SW480 (cell line): ENCODE measurements around the gene FHAD1.
"Not testable (repeated sequence)": the region's sequence is repeated elsewhere in the genome, so short reads cannot be mapped to it uniquely, and the experiment has no call there.

Experiments
- DNase-seq: peaks from one replicate; pipeline ENCODE4 v3.0.0-alpha.2; 2016; ENCODE audit warnings: low spot score

FHAD1 gene

DNA sequence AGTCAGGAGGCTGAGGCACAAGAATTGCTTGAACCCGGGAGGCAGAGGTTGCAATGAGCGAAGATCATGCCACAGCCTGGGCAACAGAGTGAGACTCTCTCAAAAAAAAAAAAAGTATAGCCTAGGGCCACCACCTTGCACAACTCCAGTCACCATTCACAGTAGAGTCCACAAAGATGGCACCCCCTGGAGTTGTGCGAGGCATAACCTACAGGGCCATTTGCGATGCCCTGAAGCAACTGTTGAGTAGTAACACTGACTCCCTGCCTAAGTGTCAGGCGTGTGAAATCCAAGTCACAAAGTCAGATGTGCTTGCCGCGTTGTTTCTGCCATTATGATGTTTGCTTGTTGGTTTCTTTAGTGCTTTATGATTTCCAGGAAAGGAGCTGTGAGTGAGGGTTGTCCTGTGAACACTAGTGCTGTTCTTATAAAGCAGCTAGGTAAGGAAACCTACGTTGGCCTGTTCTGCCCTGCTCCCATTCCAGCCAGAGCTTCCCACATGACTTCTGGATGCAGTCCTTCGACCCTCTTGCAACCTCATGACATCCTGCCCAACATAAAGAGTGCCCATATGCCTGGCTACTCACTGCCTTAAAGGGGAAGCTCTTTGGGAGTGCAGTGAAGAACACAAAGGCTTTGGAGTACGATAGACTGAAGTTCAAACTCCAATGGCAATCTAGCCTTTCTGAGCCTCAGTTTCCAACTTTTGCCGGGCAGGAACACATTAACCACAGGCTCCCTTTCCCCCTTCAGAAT lies 29.8 kb downstream of the FHAD1 start:
- no peak for DNase-seq

DNA sequence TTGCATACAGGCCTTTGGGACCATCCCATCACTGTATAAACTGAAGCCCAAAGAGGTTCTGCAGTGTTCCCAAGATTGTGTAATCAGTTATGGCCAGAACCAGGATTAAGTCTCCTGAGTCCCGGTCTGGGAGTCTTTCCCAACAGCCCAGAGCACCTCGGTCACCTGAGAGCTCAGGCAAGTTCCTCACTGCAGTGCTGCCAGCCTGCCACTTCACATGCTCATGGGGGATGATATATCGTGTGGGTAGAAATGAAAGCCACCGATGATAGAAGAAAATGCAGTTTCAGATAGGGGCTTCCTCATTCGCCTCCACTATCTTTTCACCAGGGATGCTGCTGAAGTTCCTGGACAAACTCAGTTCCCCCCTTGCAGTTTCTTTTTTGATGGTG lies 30.4 kb downstream of the FHAD1 start:
- DNase-seq: no peak

DNA sequence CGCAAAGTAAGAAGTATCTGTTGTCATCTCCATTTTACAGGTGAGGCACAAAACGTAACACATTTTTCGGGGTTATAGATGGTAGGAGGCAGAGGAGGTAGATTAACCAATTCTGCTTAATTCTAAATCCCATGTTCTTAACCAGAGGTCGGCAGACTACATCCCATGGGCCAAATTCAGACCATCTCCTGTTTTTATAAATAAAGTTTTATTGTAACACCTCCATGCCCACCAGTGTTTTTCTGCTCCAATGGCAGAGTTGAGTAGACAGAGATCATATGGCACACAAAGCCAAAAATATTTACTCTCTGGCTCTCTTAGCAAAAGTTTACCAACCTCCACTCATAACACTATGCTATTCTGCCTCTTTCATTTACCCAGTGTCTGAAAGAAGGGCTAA lies 30.9 kb downstream of the FHAD1 start:
- no peak for DNase-seq

DNA sequence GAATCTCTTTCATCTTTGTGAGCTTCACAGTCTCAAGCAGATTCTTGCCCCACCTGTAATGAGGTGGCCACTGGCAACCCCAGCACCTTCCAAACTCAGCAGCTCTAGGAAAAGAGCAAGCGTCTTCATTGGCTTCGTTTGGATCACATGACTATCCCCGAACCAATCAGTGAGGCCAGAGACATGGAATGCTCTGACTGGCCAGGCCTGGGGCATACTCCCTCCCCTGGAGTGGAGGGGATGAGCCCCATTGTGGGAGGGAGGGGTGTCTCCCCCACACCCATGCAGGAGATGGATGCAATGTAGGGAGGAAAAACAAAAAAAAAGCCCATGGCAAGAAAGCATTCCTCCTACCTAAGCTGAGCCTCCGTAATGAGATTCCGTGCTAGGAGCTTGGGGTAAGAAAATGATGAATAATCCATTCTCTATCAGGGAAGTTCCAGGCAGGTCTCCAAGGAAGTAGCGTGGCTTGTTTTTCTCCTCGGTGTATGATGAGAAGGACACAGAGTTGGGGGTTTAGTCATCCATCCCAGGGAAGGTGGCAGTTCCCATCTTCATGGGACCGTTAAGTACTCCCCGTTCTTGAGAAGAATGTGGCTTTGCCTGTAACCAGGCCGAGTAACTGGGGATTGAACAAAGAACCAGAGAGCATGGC lies 32.7 kb downstream of the FHAD1 start:
- DNase-seq: no peak

DNA sequence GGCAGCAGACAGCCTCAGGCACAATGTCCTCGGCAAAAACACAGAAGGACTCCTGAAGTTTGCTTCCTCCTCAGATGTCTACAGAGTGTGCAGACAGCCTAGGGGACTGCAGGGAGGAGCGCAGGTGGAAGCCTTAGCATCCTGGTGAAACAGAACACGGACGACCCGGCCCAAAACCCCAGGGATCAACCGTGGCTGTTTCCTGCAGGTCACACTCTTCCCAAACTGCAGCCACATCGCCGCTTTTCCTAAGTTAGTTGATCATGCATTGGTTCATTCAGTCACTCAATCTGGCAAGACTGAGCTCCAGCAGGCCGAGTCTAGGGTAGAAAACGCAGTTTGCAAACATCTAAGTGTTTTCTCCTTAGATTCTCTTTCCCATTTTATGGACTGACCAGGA lies 33.4 kb downstream of the FHAD1 start:
- no peak for DNase-seq

DNA sequence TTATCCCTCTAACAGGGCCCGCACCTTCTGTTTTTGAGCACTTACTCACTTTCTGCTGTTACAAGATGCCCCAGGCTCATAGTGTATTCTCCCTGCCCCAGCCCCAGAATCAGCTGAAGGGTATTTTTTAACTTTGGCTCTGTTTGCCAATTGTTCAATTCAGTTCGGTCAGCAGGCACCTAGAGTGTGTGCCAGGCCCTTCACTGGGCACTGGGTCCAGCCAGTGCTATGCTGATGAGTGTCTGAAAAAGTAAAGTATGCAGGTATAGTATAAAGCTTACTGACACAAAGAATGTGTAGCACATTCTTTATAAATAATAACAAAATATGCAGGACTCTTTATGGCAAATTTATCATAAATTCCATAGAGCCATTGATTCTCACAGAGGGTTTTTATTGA lies 35.0 kb downstream of the FHAD1 start:
- DNase-seq: no peak

DNA sequence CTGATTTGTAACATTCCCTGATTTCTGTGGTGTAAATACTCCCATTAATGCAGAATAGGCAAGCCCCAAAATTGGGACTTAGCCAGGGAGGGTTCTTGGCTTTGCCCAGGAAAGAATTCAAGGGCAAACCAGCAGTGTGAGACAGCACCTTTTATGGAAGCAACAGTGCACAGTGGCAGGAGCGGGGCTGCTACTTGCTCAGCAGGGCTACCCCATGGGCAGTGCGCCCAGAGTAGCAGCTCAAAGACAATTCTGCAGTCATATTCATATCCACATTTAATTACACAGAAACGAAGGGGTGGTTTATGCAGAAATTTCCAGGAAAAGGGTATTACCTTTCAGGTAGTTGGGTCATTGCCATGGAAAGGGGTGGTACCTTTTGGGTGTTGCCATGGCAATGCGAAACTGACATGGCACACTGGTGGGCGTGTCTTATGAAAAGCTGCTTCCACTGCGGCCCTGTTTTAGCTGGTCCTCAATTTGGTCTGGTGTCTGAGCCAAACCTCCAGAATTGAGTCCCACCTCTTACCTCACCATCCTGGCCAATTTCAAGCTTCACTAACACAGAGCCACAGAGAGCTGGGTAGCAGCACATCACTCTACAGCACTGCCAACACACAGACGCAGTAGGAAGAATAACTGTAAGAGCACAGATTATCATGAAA lies 35.9 kb downstream of the FHAD1 start:
- DNase-seq: no peak

DNA sequence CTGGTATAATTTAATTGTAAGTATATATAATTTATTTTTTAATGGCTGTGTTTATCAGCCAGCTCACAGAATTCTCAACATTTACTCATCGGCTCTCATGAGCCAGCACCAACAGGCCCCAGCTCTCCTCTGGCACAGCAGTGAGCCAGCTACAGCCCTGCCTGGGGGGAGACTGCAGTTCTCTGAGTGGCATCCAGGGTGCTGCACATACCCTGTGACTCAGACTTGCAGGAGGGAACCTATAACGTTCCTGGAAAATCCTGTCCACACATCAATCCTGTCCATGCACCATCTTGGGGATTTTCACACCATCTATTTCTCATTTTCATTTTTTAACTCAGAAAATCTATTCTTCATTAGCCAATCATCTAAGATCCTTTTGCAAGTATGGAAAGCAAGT lies 36.5 kb downstream of the FHAD1 start:
- DNase-seq: no peak

DNA sequence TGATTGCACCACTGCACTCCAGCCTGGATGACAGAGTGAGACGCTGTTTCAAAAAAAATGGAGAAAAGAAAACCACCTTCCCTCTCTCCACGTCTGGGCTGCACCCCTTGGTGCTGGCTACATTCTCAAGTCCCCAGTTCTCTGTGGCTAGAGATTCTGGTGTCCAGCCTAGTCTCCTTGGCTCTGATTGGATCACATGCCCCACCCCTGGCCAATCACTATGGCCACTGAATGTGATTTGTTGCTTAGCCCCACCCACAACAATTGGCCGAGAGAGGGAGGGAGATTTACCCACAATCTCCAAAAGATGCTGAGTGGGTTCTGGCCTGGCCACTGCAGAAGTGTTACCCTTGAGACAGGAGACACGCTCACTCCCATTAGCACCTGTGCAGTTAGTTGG lies 39.4 kb downstream of the FHAD1 start:
- no peak for DNase-seq

DNA sequence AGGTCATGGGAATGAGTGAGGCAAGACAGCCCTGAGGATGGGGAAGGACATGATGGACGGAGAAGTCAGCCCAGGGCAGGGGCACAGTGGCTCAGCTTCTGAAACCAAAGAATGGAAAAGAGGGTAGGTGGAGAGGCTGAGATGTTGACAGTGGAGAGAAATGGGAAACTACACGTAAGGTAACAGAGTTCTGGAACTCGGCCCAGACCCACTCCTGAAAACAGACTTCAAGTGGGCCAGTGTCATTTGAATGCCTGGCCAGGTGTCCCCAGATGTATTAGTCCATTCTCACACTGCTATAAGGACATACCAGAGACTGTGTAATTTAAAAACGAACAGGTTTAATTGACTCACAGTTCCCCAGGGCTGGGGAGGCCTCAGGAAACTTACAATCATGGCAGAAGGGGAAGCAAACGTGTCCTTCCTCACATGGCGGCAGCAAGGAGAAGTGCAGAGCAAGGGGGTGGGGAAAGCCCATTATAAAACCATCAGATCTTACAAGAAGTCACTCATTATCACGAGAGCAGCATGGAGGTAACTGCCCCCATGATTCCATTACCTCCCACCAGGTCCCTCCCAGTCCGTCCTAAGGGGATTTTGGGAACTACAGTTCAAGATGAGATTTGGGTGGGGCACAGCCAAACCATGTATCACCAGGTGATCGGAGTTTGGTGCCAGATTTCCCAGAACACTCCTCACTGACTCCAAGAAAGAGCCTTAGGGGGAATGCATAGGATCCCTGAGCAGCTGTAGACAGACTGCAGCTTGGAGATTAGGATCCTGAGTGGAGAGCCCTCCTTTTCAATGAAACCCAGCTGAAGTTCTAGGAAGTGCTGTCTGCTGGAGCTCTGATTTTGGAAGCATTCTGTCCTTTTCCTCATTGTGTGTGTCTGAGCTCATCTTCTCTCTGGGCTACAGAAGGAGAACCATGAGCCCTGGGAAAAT lies 40.3 kb downstream of the FHAD1 start:
- no peak for DNase-seq

DNA sequence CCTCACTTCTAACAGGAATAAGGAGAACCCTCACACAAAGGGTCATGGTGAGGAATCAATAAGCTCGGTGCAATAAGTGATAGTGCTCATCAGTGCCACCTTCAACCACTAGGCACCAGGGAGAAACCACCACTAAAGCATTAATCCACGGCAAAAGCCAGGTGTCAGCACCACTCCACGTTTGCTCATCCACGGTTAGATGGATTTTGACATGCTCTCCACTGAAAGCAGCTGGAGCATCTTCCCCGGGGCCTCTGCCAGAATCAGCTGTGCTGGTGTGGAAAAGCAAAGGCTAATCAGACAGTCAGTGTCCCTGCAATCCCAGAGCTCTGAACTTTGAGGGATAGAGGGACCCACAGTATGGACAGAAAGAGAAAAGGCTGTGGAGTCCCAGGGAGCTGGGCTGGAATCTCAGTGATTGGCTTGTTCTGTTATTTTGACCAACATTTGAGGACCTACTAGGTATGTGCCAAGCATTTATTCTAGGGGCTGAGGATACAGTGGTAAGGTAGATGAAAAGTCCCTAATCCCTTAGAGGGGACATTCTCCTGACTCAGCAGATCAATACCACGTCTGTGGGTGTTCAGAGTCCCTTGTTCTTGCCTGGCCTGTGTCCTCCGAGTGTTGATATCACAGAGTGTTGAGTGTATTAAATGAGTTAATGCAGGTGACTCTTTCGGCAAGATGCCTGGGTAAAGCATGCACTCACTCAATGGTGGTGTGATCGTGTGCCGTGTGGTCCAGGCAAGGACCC lies 41.3 kb downstream of the FHAD1 start:
- DNase-seq: peak; percentile 24

DNA sequence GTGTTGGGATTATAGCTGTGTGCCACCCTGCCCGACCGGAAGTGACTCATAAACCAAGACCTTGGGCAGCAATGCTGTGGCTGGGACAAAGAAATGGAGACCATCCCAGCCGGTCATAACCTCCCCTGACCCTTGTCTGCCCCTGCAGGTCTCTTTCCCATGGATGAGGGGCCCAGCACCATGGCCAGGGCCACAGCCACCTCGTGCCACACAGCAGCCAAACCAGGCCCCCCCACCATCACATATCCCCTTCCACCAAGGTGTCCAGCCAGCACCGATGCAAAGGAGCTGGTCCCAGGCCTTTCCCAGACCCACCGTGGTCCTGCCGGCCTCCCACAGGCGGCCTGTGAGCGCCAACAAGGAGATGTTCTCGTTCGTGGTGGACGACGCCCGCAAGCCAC lies 42.2 kb downstream of the FHAD1 start:
- no peak for DNase-seq

DNA sequence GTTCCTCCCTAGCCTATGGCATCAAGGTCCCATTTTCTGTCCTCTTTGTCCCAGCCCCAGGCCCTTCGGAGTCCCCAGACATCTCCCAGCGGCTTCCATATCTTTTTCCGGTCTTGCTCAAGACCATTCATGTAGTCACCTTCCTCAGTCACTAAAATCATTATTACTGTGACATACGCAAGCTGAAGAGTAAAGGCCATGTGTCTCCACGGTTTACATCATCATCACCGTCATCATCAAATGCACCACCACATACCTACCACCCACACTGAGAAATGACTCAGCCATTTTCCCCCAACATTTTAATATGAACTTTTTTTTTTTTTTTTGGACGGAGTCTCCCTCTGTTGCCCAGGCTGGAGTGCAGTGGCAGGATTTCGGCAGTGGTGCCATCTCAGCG lies 43.4 kb downstream of the FHAD1 start:
- peak; percentile 74 for DNase-seq

DNA sequence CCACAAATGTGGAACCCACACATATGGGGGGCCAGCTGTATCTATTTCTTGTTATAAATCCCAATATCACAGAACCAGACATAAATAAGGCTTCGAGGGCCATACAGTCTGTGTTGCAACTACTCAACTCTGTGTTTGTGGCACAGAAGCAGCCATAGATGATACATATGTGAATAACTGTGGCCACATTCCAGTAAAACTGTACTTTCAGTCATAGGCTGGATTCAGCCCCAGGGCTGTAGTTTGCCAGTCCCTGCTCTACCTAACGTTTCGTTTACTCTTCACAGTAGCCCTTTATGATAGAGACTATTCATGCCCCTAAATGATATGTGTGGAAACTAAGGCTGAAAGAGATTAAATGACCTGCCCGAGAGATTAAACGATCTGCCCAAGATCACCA lies 48.7 kb downstream of the FHAD1 start:
- no peak for DNase-seq

DNA sequence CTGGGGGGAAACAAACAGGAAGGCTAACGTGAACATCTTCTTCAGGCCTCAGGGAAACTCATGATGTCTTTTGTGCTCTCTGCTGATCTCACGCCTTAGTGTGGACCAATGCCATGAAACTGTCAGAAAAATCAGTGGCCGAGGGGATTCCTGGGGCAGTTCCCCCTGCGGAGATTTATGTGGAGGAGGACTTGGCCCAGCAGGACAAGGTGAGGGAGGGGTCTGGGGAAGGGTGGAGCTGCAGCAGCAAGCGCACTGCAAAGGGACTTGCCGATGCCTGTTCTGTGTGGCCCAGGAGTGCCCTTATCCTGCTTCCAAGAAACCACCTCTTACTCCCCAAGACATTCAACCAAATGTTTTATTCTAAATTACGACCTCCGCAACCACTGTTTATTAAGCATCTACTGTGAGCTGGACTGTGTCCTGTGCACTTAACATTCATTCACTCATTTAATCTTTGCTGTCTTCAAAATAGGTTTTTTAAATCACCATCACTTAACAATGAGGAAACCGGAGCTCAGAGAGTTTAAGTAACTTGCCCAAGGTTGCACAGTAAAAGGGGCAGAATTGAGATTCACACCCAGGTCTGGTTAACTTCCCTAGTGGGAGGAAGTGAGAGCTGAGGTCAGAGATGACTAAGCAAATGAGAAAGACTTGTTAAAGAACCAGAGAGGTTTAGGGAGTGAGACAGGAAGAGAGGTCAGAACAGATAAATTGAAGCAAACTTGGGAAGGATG lies 49.7 kb downstream of the FHAD1 start:
- no peak for DNase-seq

DNA sequence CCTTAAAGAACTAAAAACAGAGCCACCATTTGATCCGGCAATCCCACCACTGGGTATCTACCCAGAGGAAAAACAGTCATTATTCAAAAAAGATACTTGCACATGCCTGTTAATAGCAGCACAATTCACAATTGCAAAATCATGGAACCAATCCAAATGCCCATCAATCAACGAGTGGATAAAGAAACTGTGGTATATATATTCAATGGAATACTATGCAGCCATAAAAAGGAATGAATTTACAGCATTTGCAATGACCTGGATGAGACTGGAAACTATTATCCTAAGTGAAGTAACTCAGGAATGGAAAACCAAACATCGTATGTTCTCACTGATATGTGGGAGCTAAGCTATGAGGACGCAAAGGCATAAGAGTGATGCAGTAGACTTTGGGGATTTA lies 51.0 kb downstream of the FHAD1 start:
- DNase-seq: not testable (repeated sequence)

DNA sequence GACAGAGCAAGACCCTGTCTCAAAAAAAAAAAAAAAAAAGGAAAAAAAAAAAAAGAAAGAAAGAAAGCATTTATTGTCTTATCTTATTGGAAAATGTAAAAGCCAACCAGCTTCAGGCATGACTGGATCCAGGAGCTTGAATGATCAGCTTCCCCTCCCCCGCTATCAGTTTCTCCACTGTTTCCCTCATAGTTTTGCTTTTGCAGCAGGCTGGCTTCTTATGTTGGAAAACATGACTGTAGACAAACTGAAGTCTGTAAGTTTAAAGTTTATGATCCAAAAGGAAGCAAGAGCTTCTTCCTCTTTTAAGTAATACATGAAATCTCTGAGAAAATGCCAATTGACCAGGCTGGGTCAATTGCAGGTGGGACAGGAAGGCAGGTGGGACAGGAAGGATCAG lies 52.2 kb downstream of the FHAD1 start:
- DNase-seq: no peak

DNA sequence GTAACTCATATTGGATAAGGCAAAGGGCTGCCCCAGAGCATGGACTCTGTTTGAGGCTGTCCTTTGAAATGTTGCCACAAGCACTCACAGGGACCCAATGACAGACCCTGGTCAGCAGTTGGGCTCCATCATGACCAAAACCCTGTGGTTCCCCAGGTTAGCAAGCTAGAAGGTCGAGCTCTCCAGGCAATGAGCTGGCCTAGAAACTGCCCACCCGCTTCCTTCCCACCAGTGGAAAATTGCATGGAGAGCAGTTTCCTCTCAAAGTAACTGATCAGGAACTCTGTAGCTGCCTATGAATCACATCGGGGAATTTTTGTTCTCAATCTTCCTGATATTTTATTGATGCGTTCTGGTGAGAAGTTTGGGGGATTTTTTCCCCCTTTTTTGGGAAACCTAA lies 52.8 kb downstream of the FHAD1 start:
- no peak for DNase-seq

DNA sequence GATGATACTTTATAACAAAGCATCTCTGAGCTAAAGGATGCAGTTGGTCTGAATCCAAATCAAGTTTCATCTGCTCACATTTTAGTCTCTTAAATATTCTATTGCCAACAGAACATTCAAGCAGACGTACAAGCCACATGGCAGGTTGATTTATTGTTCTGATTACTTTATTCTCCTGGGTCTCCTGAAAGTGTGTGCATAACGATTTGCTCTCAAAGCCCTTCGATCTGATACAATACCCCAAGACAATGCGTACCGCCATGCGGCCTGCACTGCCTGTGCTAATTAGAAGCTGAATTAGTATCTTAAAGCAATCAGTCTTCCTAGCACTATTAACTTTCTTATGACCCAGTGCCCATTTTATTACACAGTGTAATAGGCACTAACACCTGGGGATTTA lies 56.9 kb downstream of the FHAD1 start:
- DNase-seq: no peak

DNA sequence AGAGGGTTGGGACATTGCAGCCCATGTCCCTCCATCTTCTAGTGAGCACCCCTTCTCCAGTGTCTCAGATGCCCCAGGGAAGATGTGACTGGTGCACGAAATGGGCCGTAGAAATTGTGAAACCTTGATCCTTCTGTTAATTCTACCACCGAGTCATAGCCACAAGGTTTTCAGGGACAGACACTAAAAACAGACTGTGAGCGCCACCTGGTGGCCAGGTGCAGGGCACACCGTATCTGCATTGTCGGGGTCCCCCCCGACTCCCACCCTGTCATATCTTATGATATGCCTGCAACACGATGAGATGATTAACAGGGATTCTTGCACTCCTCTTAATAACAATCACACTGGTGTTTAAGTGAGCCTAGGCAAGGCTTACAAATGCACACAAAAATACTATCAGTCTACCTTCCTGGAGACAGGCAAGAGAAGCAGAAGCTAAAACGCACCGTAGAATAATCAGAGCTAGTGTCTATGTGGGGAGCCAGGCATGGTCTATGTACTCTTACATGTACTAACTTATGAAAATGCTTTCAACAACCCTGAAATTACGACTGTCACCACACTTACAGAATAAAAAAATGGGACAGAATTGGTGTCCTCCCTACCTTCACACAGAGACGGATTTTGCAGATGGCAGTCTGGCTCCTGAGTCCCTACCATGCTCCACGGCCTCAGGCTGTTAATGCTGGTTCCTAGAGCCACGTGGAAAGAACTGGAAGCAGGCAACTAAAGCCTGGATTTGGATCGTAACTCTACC lies 57.9 kb downstream of the FHAD1 start:
- peak; percentile 54 for DNase-seq
